ENCODE results near the gene DNPEP.

DNPEP gene

DNA sequence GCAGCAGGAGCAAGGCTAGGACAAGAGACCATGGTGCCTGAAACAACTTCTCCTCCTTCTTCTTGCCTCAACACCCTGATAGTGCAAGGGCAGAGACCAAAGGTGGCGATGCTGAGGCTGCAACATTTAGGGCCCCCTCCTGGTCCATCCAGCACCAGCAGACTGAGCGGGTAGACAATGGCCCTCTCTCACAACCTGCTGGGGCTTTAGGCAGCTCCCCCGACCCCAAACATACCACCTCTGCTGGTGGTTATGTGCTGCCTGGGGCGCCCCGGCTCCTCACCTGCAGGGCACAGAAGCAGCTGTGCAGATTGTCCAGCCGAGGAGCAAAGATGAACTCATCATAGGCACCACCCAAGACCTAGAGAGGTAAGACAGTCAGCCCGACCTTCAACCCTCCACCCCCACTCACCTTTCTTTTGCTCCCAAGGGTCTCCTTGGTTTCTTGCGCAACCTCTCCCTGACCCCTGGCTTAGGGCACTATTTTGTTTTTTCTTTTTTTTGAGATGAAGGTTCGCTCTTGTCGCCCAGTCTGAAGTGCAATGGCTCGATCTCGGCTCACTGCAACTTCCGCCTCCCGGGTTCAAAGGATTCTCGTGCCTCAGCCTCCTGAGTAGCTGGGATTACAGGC lies 3.5 kb downstream of the DNPEP start:
- no peak overlapping the region for H2AFZ ChIP-seq (ENCODE audit: low read depth)
- H3K4me2 ChIP-seq = no peak overlapping the region
- TF ChIP-seq, protein P1, sequence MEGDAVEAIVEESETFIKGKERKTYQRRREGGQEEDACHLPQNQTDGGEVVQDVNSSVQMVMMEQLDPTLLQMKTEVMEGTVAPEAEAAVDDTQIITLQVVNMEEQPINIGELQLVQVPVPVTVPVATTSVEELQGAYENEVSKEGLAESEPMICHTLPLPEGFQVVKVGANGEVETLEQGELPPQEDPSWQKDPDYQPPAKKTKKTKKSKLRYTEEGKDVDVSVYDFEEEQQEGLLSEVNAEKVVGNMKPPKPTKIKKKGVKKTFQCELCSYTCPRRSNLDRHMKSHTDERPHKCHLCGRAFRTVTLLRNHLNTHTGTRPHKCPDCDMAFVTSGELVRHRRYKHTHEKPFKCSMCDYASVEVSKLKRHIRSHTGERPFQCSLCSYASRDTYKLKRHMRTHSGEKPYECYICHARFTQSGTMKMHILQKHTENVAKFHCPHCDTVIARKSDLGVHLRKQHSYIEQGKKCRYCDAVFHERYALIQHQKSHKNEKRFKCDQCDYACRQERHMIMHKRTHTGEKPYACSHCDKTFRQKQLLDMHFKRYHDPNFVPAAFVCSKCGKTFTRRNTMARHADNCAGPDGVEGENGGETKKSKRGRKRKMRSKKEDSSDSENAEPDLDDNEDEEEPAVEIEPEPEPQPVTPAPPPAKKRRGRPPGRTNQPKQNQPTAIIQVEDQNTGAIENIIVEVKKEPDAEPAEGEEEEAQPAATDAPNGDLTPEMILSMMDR (conservative IDR thresholded peaks at IDR 0.05; ENCODE audit: low read depth, low read length) = no peak
- H3K9ac ChIP-seq = no peak overlapping the region
- no peak overlapping the region for H3K4me3 ChIP-seq (IDR thresholded peaks at IDR 0.05; ENCODE audit: insufficient read depth, low read depth, low read length)
- H4K20me1 ChIP-seq (ENCODE audit: insufficient read depth) = no peaks in the 10 kb centered on the region
- H3K27ac ChIP-seq = no peak overlapping the region
- H3K36me3 ChIP-seq (ENCODE audit: insufficient read depth) = no peaks in the 10 kb centered on the region
- H3K79me2 ChIP-seq (ENCODE audit: insufficient read depth, low read depth) = no peaks in the 10 kb centered on the region
- no peaks in the 10 kb centered on the region for H3K27me3 ChIP-seq (ENCODE audit: insufficient read depth, low read depth)
- peaks cover 6% of the 10 kb centered on the region for H3K4me1 ChIP-seq (ENCODE audit: low read depth, poor library complexity, severe bottlenecking)

DNA sequence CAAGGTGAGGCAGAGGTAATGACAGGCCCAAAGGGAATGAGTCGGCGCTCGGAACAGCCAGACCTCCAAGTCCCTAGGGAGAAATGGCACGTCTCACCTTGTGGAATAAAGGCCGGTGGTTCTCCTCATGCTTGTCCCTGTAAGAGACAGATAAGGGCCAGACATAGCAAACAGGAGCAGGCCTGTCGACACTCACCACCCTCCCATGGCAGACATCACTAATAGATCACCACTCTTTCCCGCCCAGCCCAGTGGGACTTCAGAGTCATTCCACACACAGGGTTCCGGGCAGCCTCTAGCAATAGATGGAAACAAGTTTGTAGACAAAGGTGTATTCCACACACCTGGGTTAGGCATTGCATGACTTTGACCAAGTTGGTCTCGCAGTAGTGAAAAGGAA lies 6.3 kb downstream of the DNPEP start:
- Histone ChIP-seq H2AFZ (ENCODE audit: low read depth) (no peak overlapping the region), H4K20me1 (ENCODE audit: insufficient read depth) (no peaks in the 10 kb centered on the region), H3K9ac (no peak overlapping the region), H3K4me3 (IDR thresholded peaks at IDR 0.05; ENCODE audit: insufficient read depth, low read depth, low read length) (no peak overlapping the region), H3K79me2 (ENCODE audit: insufficient read depth, low read depth) (no peaks in the 10 kb centered on the region), H3K4me1 (ENCODE audit: low read depth, poor library complexity, severe bottlenecking) (no peaks in the 10 kb centered on the region), H3K27me3 (ENCODE audit: insufficient read depth, low read depth) (no peaks in the 10 kb centered on the region), H3K27ac (no peak overlapping the region), H3K36me3 (ENCODE audit: insufficient read depth) (no peaks in the 10 kb centered on the region), H3K4me2 (no peak overlapping the region)
- TF ChIP-seq, protein P1 (conservative IDR thresholded peaks at IDR 0.05; ENCODE audit: low read depth, low read length) = no peak

DNA sequence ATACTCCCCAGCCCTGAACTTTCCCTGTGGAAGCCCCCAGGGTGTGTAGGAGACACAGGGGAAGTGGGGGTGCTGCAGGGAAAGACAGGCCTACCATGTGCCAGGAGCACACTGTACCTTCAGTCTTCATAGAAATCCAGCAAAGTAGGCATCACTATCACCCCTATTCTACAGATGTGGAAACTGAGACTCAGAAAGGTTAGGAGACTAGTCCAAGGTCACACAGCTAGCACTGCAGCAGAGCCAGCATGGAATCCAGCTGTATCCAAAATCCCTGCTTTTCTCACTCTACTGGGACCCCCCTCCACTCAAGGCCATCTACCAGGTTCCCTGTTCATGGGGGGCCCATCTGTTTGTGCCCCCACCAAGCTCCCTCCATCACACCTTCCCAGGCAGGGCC lies 6.8 kb downstream of the DNPEP start:
- Histone ChIP-seq H3K27me3 (ENCODE audit: insufficient read depth, low read depth) (no peaks in the 10 kb centered on the region), H4K20me1 (ENCODE audit: insufficient read depth) (no peaks in the 10 kb centered on the region), H3K4me1 (ENCODE audit: low read depth, poor library complexity, severe bottlenecking) (no peaks in the 10 kb centered on the region), H3K27ac (no peak overlapping the region), H3K79me2 (ENCODE audit: insufficient read depth, low read depth) (no peaks in the 10 kb centered on the region), H3K4me3 (IDR thresholded peaks at IDR 0.05; ENCODE audit: insufficient read depth, low read depth, low read length) (no peak overlapping the region), H3K4me2 (no peak overlapping the region), H2AFZ (ENCODE audit: low read depth) (no peak overlapping the region), H3K9ac (no peak overlapping the region), H3K36me3 (ENCODE audit: insufficient read depth) (no peaks in the 10 kb centered on the region)
- TF ChIP-seq, protein P1 (conservative IDR thresholded peaks at IDR 0.05; ENCODE audit: low read depth, low read length) = no peak

DNA sequence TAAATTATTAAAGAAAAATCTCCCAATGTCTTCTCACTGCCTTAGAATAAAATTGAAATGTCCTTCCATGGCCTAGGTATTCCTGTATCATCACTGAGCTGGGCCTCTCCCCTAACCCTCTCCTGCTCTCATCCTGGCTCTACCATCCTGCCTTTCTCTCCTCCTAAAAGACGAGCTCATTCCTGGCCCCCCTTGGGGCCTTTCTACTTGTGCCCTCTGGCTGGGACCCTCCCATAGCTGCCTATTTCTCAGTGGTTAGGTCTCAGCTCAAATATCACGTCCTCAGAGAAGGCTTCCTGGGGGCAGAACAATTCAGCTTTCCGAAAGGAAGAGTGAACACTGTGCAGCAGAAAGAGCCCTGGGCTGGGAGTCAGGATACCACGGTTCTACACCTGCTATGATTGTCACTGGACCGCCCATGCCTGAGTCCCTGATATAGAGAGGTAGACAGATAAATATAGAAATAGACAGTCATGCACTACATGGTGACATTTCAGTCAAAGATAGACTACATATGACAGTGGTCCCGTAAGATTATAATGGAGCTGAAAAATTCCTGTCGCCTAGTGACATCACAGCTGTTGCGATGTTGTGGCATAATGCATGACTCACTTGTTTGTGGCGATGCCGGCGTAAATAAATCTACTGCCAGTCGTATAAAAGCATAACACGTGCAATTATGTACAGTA lies 9.4 kb downstream of the DNPEP start:
- Histone ChIP-seq H3K4me3 (IDR thresholded peaks at IDR 0.05; ENCODE audit: insufficient read depth, low read depth, low read length) (no peak overlapping the region), H3K4me2 (no peak overlapping the region), H3K9ac (no peak overlapping the region), H3K79me2 (ENCODE audit: insufficient read depth, low read depth) (no peaks in the 10 kb centered on the region), H3K36me3 (ENCODE audit: insufficient read depth) (no peaks in the 10 kb centered on the region), H3K27me3 (ENCODE audit: insufficient read depth, low read depth) (no peaks in the 10 kb centered on the region), H3K4me1 (ENCODE audit: low read depth, poor library complexity, severe bottlenecking) (no peaks in the 10 kb centered on the region), H3K27ac (no peak overlapping the region), H2AFZ (ENCODE audit: low read depth) (no peak overlapping the region), H4K20me1 (ENCODE audit: insufficient read depth) (no peaks in the 10 kb centered on the region)
- TF ChIP-seq, protein P1 (conservative IDR thresholded peaks at IDR 0.05; ENCODE audit: low read depth, low read length) = no peak

All from KMS-11 (cell line).